H1 (cell line): ENCODE data around the gene ZNF414.

ENCODE experiments used
- CREB1 ChIP-seq: IDR thresholded peaks from 2 replicates; pipeline ENCODE4 v1.6.1; 2012; ENCODE audit warnings: inconsistent platforms
- CTCF ChIP-seq, 3 experiments: IDR thresholded peaks; 1 replicate in 2 of 3; 2 replicates in 1 of 3; pipeline versions ENCODE4 v1.5.1 to v1.6.1; 2011; ENCODE audit warnings: low read length in 3 of 3, mild to moderate bottlenecking in 3 of 3, inconsistent platforms in 2 of 3, low read depth in 1 of 3, moderate library complexity in 1 of 3; ENCODE audit not compliant: insufficient read depth in 1 of 3; ENCODE audit errors: control extremely low read depth in 1 of 3
- HDAC6 ChIP-seq: IDR thresholded peaks from one replicate; pipeline ENCODE4 v1.7.1; 2012; ENCODE audit warnings: low read depth, mild to moderate bottlenecking, inconsistent platforms, low read length, moderate library complexity
- POLR2A ChIP-seq, 2 experiments: IDR thresholded peaks; 1 replicate in 1 of 2; 2 replicates in 1 of 2; pipeline ENCODE4 v1.6.1; 2011; ENCODE audit warnings: low read depth in 2 of 2, low read length in 2 of 2, mild to moderate bottlenecking in 2 of 2; ENCODE audit errors: control extremely low read depth in 1 of 2
- TAF1 ChIP-seq: IDR thresholded peaks from 2 replicates; pipeline ENCODE4 v1.6.1; 2011; ENCODE audit warnings: mild to moderate bottlenecking, low read depth, low read length
- TBP ChIP-seq: IDR thresholded peaks from 2 replicates; pipeline ENCODE4 v1.6.1; 2011; ENCODE audit warnings: low read depth, low read length, improper control_type of control experiment

GRCh38 chr19:8485561-8486371, 28.2 kb downstream of the ZNF414 start:
- no peak for TF ChIP-seq CTCF (IDR thresholded peaks at IDR 0.05; ENCODE audit: control extremely low read depth in 1 of 3, insufficient read depth in 1 of 3, low read depth in 1 of 3, low read length in 3 of 3)
- TF ChIP-seq CREB1, result no peak
- no peak for TF ChIP-seq TBP
- TF ChIP-seq HDAC6, result no peak
- no peak for TF ChIP-seq TAF1
- peak in 1 of 2 experiments; percentile 5; a peak in 1 of 3 replicates for TF ChIP-seq POLR2A (IDR thresholded peaks at IDR 0.05; ENCODE audit: control extremely low read depth in 1 of 2, low read depth in 2 of 2, low read length in 2 of 2)
